Stimulated activated CD4-positive, alpha-beta T cell treated with anti-CD3 and anti-CD28 coated beads, Interleukin-4, amount 100 ng/mL, for 4 hours (primary cell): ENCODE data around the gene ABCA3.
"Not testable (repeated sequence)": the region's sequence is repeated elsewhere in the genome, so short reads cannot be mapped to it uniquely, and the experiment has no call there.

Experiments used
- DNase-seq, 2 experiments: peaks; one replicate each; pipeline ENCODE4 v3.0.0-alpha.2; 2020

Gene ABCA3

DNA sequence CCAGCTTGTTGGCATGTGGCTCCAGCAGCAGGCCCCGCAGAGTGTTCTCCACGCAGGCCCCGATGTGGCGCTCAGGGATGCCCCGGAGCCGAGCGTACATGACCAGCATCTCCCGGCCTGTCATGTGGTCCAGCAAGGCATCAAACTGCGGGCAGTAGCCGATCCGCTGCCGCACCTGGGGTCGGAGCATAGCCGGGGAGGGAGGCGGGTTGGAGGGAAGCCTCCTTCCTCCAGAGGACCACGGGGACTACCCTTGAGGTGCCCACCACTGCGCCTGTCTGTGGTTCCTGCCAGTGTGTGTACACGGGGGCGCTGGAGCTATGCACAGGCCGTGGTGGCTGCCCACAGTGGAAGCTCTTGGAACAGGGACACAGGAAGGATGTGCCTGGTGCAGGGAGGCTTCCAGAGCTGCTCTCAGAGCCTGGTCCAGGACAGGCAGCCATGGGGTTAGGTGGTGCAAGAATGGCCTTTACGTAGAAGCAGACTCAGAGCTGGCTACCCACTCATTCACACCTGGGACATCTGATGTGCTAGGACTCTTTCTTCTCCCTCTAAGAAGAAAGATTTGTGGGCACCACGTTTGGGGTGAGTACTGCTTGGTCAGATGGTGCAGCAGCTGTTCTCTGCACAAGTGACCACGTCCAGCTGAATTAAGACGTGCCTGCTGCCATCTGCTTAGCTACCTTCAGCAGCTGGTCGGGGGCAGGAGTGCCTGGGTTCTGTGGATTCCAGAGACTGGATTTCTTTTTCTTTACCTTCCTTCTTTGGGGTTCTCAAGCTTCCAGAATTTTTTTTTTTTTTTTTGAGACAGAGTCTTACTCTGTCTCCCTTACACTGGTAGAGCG is 61.4 kb downstream of the ABCA3 start:
- DNase-seq = no peak

DNA sequence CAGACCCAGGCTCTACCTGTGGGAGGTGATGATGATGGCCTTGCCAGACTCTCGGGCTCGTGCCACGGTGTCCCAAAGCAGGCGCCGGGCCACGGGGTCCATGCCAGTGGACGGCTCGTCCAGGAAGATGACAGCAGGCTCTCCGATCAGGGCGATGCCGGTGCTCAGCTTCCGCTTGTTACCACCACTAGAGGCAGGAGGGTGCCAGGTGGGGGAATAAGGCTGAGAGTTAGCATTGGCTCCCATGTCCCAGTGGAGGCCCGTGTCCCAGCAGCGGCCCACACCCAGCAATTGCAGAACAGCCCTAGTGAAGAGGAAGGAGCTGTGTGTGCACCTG is 62.3 kb downstream of the ABCA3 start:
- no peak for DNase-seq

DNA sequence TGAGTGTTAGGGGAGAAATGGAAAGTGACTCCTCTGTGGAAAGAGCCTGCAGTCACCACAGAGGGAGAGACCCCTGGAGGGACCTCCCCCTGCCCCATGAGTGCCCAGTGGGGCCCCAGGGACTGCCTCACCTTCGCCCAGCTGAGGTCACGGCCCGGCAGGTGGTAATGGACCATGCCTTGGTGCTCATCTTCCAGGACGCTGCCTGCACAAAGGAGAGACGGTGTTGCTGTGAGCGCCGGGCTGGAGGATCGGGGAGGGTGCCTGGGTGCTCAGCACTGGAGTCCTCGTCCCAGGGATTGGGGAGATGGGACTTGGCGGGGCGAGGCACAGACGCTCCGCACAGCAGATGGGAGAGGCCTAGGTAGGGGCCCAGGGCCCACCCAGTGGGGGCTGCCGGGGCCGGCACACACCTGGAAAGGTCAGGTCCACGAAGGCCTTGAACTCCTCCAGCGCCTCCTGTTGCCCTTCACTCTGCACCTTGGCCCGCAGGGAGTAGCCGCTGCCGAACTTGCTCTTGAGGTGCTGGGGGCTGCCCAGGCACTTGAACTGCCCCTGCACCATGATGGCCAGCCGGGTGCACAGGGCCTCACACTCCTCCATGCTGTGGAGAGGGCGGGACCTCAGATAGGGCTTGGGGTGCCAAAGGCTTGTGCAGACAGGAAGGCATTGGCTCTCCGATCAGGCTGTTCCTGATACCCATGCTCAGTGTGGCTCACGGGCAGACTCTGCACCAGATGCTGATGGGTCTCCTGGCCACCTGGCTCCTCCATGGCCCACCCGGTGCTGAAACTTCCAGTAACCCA is 62.9 kb downstream of the ABCA3 start:
- DNase-seq = no peak

DNA sequence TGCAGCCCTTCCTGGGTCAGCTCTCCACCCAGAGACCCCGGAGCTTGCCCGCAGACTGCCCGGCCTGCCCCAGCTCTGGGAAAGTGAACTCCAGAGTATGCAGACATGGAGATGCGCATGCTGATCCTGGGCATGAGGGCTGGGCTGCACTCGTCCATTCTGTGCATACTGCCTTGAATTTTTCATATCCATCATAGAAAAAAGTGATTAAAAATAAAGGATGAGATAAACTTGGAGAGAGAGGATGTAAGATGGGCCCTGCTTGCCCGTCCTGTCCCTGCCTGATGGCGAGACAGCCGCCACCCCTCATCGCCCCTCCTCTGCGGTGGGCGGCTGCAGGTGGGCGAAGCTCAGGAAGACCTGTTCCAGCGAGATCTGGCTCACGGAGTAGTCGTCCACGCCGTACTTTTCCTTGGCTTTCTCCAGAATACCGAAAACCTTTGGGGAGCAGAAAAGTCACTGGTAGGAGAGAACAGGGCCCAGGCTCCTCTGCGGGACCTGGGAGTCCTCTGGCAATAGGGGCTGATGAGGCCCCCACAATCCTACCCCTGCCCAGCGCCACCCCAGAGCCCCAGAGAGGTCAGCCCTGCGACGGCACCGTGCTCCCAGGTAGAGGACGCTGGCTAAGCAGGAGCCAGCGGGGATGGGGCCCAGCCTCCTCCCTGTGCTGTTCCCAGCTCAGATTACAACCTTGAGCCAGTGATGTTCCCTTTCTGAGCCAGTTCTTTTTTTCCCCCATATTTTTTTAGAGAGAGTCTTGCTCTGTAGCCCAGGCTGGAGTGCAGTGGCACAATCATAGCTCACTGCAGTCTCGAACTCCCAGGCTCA is 63.9 kb downstream of the ABCA3 start:
- DNase-seq = no peak

GRCh38 chr16:2275476-2276367 is 64.8 kb downstream of the ABCA3 start:
- no peak for DNase-seq

DNA sequence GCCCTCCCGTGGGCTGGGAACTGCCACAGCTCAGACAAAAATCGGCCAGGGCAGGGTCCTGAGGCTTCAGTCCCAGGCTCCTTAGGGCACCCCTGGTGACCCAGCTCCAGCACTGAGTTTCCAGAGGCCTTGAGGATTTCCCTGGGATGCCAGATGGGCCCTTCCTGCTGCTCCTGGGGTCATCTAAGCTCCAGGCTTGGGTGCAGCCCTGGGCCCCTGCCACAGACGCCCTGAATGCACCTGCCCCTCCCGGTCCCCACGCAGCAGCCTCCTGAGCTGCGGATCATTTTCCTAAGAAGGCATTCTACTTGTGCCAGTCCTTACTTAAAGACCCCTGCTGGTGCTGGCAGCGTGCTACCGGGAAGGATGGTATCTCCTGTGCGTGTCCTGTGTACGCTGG is 66.6 kb downstream of the ABCA3 start:
- DNase-seq = no peak

DNA sequence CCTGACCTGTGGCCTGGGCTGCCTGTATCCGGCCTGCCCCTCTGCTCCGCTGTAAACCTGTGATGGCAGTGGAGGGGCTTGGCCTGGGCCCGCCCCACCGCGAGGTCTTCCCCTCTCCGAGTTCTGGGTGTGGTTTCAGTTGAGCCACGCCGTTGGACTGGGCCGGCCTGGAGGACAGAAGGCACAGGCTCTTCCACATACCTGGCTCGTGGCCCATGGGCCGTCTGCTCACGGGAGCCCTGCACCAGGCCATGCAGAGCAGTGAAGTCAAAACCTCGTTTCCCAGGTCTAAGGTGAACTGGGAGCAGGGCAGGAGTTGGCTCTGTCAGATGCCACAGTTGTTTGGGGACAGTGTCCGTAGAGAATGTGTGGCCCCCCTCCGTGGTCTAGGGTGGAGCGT is 67.0 kb downstream of the ABCA3 start:
- no peak for DNase-seq

- no peak for DNase-seq
Measured at GRCh38 chr16:2271848-2272461, 68.6 kb downstream of the ABCA3 start.

DNA sequence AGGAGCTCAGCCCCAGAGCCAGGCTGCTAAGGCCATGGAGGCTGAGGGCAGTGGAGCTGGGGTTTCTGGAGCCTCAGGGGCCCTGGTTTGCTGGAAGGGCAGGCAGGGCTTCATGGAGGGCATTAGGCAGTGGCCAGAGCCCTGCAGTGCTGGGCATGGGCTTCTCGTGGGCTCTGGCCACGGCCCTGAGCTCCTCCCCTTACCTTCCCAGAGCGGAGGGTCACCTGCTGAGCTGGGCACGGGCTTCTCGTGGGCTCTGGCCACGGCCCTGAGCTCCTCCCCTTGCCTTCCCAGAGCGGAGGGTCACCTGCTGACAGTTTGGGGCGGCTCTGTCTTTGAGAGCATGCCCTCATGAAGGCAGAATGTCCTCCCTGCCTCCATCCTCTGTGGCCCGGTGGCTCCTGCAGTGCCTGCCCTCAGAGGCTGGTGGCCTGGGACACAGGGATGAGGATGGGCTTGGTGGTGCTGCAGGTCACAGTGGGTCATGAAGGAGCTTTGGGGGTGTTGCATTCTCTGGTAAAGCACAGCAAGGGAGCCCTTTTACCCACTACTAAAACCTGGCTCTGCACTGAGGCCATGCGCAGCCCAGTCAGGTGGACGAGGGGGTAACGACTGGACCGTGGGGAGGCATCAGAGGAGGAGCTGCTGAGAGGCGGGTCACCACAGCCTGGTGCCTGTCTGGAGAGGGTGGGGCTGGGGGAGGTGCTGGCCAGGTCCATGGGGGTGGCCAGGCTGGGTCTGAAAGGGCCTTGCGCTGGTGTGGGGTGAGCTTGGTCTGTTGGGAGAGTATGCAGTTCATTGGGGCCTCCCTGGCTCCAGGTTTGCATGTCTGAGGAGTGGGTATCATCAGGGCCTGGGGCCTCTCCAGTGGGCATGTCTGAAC is 69.7 kb downstream of the ABCA3 start:
- DNase-seq = no peak

DNA sequence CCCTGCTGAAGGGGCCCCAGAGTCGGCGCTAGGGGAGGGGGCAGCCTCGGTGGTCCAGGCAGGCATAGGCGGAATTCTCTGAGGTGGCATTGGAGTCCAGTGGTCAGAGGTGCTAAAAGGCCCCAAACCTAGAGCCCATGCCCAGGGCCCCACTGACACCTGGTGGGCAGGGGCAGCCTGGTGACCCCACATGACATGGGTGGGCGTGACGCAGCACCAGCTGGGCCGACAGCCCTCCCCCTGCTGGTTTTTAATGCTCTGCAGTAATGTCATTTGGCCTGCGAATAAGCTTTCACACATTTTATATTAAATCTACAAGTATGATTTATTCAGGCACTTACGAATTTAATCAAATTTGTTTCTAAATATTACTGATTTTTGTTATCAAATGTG is 70.5 kb downstream of the ABCA3 start:
- no peak for DNase-seq

GRCh38 chr16:2267913-2268666 is 72.4 kb downstream of the ABCA3 start, which contains the start of gene RNPS1:
Gene RNPS1 (minus strand): TSS chr16:2268126. CDS start chr16:2264643, 3,483 bp downstream.
- peak; percentile 93 to 96 for DNase-seq

- not testable (repeated sequence) for DNase-seq
Measured at GRCh38 chr16:2267505-2267912, 73.0 kb downstream of the ABCA3 start.

GRCh38 chr16:2266887-2267286 is 73.6 kb downstream of the ABCA3 start:
- not testable (repeated sequence) for DNase-seq

GRCh38 chr16:2263026-2263425 is 77.5 kb downstream of the ABCA3 start:
- DNase-seq = not testable (repeated sequence)

- no peak for DNase-seq
Measured at GRCh38 chr16:2260250-2260649, 80.3 kb downstream of the ABCA3 start.

DNA sequence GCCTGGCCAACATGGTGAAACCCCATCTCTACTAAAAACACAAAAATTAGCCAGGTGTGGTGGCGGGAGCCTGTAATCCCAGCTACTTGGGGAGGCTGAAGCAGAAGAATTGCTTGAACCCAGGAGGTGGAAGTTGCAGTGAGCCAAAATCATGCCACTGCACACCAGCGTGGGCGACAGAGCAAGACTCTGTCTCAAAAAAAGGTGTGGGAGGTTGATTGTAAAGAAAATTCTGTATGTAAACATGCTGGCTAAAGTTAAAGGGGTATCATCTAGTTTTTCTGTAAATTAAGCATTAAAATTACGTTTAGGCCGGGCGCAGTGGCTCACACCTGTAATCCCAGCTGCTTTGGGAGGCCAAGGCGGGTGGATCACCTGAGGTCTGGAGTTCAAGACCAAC is 82.0 kb downstream of the ABCA3 start:
- not testable (repeated sequence) for DNase-seq

- no peak for DNase-seq
Measured at GRCh38 chr16:2257726-2258125, 82.8 kb downstream of the ABCA3 start.

DNA sequence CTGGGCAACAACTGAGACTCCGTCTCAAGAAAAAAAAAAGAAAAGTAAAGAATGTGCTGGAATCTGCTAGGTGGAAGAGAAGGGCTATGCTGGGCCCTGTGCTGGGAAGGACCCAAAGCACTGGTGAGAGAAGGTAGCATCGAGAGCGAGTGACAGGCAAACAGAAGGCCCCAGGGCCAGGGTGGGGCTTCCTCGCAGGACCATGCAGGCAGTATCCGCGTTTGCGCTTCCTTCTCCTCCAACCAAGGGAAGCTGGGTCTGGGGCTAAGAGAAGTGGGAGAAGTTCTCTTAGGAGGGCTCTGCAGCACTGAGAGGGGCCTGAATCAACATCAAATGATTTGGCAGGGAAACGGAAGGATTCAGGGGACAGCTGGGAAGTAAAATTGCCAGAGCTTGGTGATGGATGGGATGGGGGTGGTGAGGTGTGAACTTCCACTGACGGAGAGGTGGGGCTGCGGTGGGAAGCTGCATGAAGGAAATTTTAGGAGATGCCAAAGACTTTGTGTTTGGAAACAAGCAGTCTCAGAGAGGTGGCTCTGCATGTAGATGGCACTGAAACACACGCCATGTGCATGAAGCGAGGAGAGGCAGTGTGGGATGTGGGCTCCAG is 83.9 kb downstream of the ABCA3 start:
- no peak for DNase-seq

- no peak for DNase-seq
Measured at GRCh38 chr16:2253293-2253692, 87.2 kb downstream of the ABCA3 start.

DNA sequence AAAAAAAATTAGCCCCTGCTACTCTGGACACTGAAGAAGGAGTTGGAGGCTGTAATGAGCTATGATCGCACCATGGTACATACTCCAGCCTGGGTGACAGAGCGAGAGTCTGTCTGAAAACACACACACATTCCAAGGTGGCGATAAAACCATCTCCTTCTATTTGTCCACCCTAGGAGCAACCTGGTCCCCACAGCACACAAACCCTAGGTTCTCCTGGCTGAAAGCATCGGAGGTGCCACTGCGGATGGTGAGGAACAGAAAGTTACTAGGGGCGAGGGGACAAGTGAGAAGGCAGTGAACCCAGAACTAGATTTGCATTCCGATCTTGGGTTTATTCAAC is 87.8 kb downstream of the ABCA3 start:
- no peak for DNase-seq
